ENCODE results near the gene LGR6.
"Not testable (repeated sequence)": the region's sequence is repeated elsewhere in the genome, so short reads cannot be mapped to it uniquely, and the experiment has no call there.

The LGR6 gene, protein sequence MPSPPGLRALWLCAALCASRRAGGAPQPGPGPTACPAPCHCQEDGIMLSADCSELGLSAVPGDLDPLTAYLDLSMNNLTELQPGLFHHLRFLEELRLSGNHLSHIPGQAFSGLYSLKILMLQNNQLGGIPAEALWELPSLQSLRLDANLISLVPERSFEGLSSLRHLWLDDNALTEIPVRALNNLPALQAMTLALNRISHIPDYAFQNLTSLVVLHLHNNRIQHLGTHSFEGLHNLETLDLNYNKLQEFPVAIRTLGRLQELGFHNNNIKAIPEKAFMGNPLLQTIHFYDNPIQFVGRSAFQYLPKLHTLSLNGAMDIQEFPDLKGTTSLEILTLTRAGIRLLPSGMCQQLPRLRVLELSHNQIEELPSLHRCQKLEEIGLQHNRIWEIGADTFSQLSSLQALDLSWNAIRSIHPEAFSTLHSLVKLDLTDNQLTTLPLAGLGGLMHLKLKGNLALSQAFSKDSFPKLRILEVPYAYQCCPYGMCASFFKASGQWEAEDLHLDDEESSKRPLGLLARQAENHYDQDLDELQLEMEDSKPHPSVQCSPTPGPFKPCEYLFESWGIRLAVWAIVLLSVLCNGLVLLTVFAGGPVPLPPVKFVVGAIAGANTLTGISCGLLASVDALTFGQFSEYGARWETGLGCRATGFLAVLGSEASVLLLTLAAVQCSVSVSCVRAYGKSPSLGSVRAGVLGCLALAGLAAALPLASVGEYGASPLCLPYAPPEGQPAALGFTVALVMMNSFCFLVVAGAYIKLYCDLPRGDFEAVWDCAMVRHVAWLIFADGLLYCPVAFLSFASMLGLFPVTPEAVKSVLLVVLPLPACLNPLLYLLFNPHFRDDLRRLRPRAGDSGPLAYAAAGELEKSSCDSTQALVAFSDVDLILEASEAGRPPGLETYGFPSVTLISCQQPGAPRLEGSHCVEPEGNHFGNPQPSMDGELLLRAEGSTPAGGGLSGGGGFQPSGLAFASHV

DNA sequence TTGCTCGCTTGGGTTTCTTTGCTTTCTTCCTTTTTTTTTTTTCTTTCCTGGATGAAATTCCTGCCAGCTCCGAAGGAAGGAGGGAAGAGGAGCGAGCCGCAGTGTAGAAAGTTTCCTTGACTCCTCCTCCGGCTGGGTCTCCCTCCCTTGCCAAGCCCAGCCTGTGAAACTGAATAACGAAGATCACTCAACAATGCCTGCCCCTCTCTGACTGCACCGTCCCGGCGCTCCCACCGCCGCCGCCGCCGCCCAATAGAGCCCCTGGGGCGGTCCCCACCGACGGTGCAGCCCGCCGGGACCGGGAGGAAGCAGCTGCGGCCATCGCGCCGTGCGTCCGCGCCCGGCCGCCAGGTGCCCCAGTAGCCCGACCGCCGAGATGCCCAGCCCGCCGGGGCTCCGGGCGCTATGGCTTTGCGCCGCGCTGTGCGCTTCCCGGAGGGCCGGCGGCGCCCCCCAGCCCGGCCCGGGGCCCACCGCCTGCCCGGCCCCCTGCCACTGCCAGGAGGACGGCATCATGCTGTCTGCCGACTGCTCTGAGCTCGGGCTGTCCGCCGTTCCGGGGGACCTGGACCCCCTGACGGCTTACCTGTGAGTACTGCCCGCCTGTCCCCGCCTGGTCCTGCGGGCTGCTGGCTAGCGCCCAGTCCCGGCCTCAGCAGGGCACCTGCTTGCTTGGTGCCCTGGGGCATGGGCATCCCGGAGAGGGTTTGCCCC is at the start of gene LGR6:
Gene LGR6, plus strand, starts transcription at position 186 of the 714 bp plus-strand sequence. Its CDS starts 191 bp downstream, at position 377.
- DNase-seq (ENCODE audit: low spot score), result no peak

GRCh38 chr1:202144402-202145067 is 49.1 kb upstream of the LGR6 start, which contains the start of gene ARL8A:
Gene ARL8A, minus strand, starts transcription at chr1:202144737. Its CDS starts 165 bp downstream, at chr1:202144572.
- DNase-seq (ENCODE audit: low spot score), result peak; percentile 93

DNA sequence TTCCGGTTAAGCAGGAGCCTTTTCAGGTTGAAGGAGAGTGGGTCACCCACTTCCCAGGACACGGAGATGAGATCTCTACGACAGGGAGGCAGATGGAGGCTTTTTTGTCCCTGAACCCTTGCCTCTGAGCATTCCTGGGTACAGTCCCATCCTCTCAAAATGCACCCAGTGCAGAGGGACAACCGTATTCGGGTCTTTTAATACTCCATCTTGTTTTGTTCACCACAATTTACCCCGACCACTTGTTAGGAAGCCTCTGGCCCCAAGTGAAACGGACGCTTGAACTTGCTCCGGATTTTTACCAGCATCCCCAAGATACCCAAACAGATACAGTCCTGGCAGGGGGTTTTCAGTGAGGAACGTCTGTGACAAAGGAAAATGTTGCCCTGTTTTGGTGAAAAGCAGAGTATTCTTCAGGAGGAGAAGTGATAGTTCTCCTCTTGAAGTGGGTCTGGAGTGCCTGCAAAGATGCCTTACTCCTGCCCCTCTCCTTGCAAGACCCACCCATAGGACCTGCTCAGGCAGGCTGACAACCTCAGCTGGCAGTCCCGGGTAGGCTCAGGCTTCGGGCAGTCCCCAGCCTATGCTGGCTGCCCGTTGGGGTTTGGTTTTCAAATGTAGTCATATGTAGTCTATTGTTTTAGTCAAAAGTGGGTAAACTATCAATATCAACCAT is 48.4 kb upstream of the LGR6 start:
- no peak for DNase-seq (ENCODE audit: low spot score)

GRCh38 chr1:202145744-202146140 is 47.9 kb upstream of the LGR6 start:
- not testable (repeated sequence) for DNase-seq (ENCODE audit: low spot score)

DNA sequence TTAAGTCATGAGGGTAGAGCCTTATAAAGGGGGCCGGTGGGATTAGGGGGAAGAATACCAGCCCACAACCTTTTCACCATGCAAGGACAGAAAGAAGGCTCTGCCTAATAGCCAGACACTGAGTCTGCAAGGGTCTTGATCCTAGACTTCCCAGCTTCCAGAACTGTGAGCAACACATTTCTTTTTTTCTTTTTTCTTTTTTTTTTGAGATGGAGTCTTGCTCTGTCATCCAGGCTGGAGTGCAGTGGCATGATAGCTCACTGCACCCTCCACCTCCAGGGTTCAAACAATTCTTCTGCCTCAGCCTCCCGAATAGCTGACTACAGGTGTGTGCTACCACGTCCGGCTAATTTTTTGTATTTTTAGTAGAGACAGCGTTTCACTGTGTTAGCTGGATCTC is 47.3 kb upstream of the LGR6 start:
- no peak for DNase-seq (ENCODE audit: low spot score)

DNA sequence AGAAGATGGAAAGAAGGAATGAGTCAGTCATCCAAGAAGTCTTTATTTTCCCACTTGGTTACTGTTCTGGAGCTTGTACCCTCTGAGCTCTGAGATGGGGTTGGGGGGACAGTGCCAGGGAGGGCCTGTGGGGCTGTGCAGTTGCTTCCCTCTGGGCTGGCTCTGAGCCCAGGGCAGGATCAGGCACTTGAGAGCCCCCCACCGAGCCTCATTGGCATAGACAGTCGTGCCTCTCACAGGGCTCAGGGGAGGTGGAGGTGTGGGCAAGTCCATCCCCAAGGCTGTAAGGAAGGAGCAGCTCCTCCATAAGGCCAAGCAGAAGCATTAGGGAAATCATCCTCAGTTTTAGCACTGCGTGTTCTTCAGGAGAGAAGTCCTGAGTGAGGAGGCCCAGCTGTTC is 46.6 kb upstream of the LGR6 start:
- DNase-seq (ENCODE audit: low spot score), result no peak

GRCh38 chr1:202148391-202148790 is 45.2 kb upstream of the LGR6 start:
- DNase-seq (ENCODE audit: low spot score), result no peak

- no peak for DNase-seq (ENCODE audit: low spot score)
Observed at GRCh38 chr1:202149566-202149965, 44.0 kb upstream of the LGR6 start.

DNA sequence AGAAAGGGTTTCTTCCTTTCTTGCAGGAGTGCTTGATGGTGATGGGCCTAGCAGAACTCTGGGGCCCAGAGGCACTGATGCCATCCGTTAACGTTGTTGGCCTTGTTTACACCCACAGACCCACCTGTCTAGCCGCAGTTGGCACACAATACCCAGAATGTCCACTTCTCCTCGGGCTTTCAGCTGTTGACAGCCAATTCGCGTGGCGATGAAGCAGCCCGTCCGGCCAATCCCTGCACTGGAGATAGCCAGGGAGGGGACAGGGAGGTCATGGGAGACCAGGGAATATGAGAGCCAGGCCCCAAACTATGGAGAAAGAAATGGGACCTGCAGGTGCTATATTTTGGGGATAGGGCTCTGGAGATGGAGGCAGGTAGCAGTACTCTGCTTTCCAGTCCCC is 43.4 kb upstream of the LGR6 start:
- DNase-seq (ENCODE audit: low spot score), result no peak

- DNase-seq (ENCODE audit: low spot score), result no peak
Observed at GRCh38 chr1:202150602-202151001, 43.0 kb upstream of the LGR6 start.

DNA sequence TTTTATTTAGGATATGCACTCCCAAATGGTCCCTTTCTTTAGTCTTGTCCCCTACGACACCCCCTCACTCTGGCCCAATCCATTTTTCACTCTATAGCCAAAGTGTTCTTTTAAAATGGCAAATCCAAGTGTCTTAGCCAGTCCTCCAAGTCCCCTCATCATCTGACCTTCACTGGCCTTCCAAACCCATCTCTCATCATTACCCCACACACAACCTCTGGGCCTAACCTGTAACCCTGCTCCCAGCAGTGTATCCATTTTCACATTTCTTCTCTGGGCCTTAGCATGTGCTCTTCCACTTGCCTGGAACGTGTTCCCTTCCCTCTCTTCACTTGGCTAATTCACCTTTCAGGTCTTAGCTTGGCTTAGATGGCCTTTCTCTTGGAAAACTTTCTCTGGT is 42.6 kb upstream of the LGR6 start:
- DNase-seq (ENCODE audit: low spot score), result no peak

GRCh38 chr1:202152399-202152798 is 41.2 kb upstream of the LGR6 start:
- DNase-seq (ENCODE audit: low spot score), result no peak

DNA sequence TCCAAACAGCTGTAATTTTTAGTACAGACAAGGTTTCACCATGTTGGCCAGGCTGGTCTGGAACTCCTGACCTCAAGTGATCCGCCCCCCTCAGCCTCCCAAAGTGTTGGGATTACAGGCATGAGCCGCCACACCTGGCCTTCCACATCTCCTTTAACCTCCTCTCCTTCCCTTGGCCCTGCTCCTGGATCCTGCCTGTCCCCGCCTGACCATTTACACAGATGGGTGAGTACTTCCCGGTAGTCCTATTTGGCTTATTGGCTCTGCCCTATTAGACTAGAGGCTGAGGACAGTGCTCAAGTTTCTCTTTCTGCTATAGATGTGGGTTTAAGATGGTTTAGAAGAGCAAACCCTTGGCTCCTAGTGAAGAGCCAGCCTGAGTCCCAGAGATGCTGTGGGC is 40.3 kb upstream of the LGR6 start:
- DNase-seq (ENCODE audit: low spot score), result no peak

GRCh38 chr1:202154148-202154765 is 39.3 kb upstream of the LGR6 start:
- DNase-seq (ENCODE audit: low spot score), result no peak

DNA sequence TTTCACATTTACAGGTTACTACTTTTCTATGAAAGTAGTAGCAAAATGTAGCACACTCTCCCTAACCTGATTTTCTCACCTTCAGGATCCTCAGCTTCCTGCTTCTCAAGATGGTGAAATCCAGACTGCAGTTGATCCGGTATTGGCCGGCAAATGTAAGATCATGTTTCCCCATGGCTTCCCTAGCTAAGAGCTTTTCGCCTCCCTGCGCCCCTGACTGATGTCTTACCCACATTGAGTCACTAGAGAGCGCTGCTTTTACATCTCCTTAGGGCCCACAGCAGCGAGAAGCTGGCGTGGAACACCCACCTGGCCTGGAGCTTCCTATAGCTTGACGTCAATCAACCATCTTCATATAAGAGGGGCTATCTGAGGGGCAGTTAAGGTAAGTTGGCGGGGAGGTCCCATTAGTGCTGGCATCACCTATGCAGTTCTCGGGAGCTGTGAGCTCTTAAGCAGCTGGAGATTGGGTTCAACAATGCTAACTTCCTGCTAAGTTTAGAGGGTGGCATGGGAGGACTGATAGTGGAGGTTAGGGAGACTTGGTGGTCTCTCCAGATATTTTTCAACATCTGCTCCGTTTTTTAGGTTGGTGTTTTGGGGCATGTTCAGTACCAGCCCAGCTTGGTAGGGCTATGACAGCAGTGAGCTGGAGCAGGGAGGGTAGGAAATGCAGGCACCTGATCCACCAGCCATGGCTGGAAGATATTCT is 38.7 kb upstream of the LGR6 start:
- peak; percentile 83 for DNase-seq (ENCODE audit: low spot score)

DNA sequence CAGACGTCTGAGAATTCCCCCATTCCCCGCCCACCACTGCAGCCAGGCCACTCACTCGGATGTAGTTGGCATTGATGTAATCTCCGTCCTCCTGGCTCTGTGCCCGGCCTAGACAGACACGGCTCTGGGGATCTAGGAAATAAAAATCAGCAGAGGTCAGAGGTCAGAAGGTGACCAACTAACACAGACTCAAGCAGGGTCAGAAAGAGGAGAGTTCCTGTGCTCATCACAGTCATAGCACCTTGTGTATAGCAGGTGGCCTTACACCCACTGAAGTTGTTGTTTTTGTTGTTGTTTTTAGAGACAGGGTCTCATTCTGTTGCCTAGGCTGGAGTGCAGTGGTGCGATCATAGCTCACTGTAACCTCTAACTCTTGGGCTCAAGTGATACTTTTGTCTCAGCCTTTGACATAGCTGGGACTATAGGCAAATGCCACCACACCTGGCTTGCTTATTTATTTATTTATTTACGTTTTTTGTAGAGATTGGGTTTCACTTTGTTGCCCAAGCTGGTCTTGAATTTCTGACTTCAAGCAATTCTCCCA is 38.0 kb upstream of the LGR6 start:
- no peak for DNase-seq (ENCODE audit: low spot score)

DNA sequence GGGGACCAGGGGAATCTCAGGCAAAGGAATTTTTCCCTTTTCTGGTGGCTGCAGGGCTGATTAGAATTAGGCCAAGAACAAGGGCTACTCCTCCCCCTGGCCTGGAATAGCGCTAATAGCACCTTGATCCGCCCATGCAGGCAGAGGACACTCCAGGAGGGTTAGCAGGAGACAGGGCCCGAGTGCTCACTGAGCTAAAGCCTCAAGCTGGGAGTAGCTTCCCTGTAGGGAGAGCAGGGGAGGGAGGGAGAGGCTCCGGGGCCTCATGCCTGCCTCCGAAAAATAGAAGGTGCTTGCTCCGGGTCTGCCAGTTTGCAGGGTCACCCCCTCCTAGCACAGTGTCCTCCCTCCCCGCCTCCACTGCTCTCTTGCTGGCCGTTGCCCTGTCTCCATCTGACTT is 37.0 kb upstream of the LGR6 start:
- no peak for DNase-seq (ENCODE audit: low spot score)

- DNase-seq (ENCODE audit: low spot score), result no peak
Observed at GRCh38 chr1:202157945-202158344, 35.7 kb upstream of the LGR6 start.

DNA sequence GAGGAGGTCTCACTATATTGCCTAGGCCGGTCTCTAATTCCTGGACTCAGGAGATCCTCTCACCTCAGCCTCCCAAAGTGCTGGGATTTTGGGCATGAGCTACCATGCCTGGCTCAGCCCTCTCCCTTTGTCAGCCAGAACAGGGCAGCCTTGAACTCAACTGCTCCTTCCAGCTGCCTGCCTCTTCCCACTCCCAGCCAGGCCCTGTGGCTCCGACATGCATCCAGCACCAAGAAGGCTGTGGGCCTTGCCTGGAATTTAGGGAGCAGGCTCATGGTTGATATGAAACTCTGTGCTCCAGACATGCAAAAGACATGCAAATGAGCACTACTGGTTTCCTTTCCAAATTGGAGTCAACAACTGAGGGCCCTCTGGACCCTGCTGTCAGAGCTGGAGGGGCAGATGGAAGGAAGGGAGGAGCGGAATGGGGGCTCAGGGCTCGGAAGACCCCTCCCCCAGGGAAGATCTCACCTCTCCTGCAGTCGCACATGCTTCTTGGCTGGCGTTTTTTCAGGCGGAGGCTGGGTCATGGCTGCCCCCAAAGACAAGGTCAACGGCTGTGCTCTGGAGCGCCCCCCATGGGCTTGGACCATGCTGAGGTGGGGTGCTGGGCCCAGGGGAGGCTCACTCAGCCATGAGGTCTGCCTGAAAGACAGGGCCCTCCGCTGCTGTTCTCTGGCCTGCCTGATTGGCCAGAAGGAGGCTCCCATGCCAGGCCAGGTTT is 34.6 kb upstream of the LGR6 start:
- DNase-seq (ENCODE audit: low spot score), result no peak

Measured in D341Med (cell line).